ENCODE data around the gene RNF43.

DNA sequence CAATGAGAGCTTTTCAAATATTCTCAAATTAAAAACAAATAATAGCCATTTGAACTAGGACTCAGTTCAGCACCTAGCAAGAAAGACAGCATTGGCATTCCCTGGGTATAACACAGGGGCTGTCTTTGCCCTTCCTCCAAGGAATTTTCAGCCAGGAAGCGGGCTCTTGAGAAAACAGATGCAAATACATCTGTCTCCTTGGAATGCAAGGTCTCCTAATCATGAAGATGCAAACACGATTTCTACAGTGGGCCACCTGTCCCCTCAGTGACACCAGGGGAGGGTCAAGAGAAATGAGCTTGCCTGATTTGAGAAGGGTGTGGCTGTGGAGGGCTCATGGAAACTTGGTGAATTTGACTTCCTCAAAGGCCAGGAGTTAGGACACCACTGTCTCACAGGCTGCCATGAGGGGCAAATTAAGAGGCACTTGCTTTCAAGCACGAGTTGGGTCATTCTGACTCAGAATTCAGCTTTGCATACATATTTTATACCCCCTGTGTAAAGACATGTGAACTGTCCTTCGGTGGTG is 40.8 kb downstream of the RNF43 start:
- TF ChIP-seq HOXA9 (CRISPR knock-in tag; IDR thresholded peaks at IDR 0.05; ENCODE audit: borderline replicate concordance) (no peak), NR2F2 (IDR thresholded peaks at IDR 0.05; ENCODE audit: borderline replicate concordance, low read depth) (no peak), NR3C1 (CRISPR knock-in tag; IDR thresholded peaks at IDR 0.05) (no peak), YY1 (IDR thresholded peaks at IDR 0.05; ENCODE audit: insufficient read depth, insufficient replicate concordance, low read depth, low read length) (no peak), RARA (CRISPR knock-in tag; IDR thresholded peaks at IDR 0.05) (no peak), ZNF207 (IDR thresholded peaks at IDR 0.05; ENCODE audit: borderline replicate concordance) (no peak), CEBPB (IDR thresholded peaks at IDR 0.05; ENCODE audit: borderline replicate concordance, low read depth, low read length) (no peak)
- TF ChIP-seq, protein P1, sequence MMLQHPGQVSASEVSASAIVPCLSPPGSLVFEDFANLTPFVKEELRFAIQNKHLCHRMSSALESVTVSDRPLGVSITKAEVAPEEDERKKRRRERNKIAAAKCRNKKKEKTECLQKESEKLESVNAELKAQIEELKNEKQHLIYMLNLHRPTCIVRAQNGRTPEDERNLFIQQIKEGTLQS (CRISPR knock-in tag; IDR thresholded peaks at IDR 0.05) = no peak
- TF ChIP-seq, protein P2, sequence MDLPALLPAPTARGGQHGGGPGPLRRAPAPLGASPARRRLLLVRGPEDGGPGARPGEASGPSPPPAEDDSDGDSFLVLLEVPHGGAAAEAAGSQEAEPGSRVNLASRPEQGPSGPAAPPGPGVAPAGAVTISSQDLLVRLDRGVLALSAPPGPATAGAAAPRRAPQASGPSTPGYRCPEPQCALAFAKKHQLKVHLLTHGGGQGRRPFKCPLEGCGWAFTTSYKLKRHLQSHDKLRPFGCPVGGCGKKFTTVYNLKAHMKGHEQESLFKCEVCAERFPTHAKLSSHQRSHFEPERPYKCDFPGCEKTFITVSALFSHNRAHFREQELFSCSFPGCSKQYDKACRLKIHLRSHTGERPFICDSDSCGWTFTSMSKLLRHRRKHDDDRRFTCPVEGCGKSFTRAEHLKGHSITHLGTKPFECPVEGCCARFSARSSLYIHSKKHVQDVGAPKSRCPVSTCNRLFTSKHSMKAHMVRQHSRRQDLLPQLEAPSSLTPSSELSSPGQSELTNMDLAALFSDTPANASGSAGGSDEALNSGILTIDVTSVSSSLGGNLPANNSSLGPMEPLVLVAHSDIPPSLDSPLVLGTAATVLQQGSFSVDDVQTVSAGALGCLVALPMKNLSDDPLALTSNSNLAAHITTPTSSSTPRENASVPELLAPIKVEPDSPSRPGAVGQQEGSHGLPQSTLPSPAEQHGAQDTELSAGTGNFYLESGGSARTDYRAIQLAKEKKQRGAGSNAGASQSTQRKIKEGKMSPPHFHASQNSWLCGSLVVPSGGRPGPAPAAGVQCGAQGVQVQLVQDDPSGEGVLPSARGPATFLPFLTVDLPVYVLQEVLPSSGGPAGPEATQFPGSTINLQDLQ (CRISPR knock-in tag; IDR thresholded peaks at IDR 0.05) = no peak
- TF ChIP-seq, protein P3, sequence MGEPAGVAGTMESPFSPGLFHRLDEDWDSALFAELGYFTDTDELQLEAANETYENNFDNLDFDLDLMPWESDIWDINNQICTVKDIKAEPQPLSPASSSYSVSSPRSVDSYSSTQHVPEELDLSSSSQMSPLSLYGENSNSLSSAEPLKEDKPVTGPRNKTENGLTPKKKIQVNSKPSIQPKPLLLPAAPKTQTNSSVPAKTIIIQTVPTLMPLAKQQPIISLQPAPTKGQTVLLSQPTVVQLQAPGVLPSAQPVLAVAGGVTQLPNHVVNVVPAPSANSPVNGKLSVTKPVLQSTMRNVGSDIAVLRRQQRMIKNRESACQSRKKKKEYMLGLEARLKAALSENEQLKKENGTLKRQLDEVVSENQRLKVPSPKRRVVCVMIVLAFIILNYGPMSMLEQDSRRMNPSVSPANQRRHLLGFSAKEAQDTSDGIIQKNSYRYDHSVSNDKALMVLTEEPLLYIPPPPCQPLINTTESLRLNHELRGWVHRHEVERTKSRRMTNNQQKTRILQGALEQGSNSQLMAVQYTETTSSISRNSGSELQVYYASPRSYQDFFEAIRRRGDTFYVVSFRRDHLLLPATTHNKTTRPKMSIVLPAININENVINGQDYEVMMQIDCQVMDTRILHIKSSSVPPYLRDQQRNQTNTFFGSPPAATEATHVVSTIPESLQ (CRISPR knock-in tag; conservative IDR thresholded peaks at IDR 0.05) = no peak
- TF ChIP-seq, protein P4, sequence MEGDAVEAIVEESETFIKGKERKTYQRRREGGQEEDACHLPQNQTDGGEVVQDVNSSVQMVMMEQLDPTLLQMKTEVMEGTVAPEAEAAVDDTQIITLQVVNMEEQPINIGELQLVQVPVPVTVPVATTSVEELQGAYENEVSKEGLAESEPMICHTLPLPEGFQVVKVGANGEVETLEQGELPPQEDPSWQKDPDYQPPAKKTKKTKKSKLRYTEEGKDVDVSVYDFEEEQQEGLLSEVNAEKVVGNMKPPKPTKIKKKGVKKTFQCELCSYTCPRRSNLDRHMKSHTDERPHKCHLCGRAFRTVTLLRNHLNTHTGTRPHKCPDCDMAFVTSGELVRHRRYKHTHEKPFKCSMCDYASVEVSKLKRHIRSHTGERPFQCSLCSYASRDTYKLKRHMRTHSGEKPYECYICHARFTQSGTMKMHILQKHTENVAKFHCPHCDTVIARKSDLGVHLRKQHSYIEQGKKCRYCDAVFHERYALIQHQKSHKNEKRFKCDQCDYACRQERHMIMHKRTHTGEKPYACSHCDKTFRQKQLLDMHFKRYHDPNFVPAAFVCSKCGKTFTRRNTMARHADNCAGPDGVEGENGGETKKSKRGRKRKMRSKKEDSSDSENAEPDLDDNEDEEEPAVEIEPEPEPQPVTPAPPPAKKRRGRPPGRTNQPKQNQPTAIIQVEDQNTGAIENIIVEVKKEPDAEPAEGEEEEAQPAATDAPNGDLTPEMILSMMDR (CRISPR knock-in tag; IDR thresholded peaks at IDR 0.05) = no peak
